Hypothalamus (tissue), 51 donors: ENCODE results near the gene HASPIN.
A peak's percentile ranks its signal among the peaks of the same experiment; 100 is the strongest.

Source experiments
- DNase-seq, 51 donors: peaks; one replicate each; lab custom pipeline; 2025; lab: John Stamatoyannopoulos, UW

The HASPIN gene

GRCh38 chr17:3723556-3724377, at the start of gene HASPIN:
Gene HASPIN, plus strand, starts transcription at chr17:3723903. Its CDS starts 33 bp downstream, at chr17:3723936.
- DNase-seq = peak; percentile 20 to 89 (median 74)

GRCh38 chr17:3675886-3676285, 47.8 kb upstream of the HASPIN start:
- no peak for DNase-seq

- DNase-seq = peak in 1 of 51 donors; percentile 42
These were observed 45.4 kb upstream of the HASPIN start for GRCh38 chr17:3678095-3678820.

GRCh38 chr17:3678821-3679530, 44.7 kb upstream of the HASPIN start:
- no peak for DNase-seq

GRCh38 chr17:3679531-3680126, 44.1 kb upstream of the HASPIN start:
- no peak for DNase-seq

GRCh38 chr17:3681057-3681456, 42.6 kb upstream of the HASPIN start:
- DNase-seq = no peak

GRCh38 chr17:3681565-3681964, 42.1 kb upstream of the HASPIN start:
- no peak for DNase-seq

GRCh38 chr17:3682033-3682432, 41.7 kb upstream of the HASPIN start:
- DNase-seq = no peak

GRCh38 chr17:3683054-3683511, 40.6 kb upstream of the HASPIN start:
- DNase-seq = peak in 2 of 51 donors; percentile 2 to 16

GRCh38 chr17:3685174-3685573, 38.5 kb upstream of the HASPIN start:
- no peak for DNase-seq

GRCh38 chr17:3688027-3688553, 35.6 kb upstream of the HASPIN start:
- DNase-seq = peak in 1 of 51 donors; percentile 18

GRCh38 chr17:3688852-3689261, 34.8 kb upstream of the HASPIN start:
- no peak for DNase-seq

GRCh38 chr17:3689262-3690093, 34.2 kb upstream of the HASPIN start:
- DNase-seq = no peak

- DNase-seq = no peak
These were observed 33.5 kb upstream of the HASPIN start for GRCh38 chr17:3690094-3690715.

- DNase-seq = no peak
These were observed 32.1 kb upstream of the HASPIN start for GRCh38 chr17:3691617-3692067.

- DNase-seq = no peak
These were observed 31.4 kb upstream of the HASPIN start for GRCh38 chr17:3692346-3692745.

- no peak for DNase-seq
These were observed 30.6 kb upstream of the HASPIN start for GRCh38 chr17:3693141-3693540.

GRCh38 chr17:3693829-3694231, 29.9 kb upstream of the HASPIN start:
- no peak for DNase-seq

- DNase-seq = no peak
These were observed 28.5 kb upstream of the HASPIN start for GRCh38 chr17:3695129-3695722.
